NCI-H1694 treated with DMSO at 0.1 percent for 48 hours (cell line): ENCODE results near the gene CRPPA.
"Not testable (repeated sequence)": the region's sequence is repeated elsewhere in the genome, so short reads cannot be mapped to it uniquely, and the experiment has no call there.

Experiments
- DNase-seq: peaks from one replicate; lab custom pipeline; 2025; lab: John Stamatoyannopoulos, UW

CRPPA gene

DNA sequence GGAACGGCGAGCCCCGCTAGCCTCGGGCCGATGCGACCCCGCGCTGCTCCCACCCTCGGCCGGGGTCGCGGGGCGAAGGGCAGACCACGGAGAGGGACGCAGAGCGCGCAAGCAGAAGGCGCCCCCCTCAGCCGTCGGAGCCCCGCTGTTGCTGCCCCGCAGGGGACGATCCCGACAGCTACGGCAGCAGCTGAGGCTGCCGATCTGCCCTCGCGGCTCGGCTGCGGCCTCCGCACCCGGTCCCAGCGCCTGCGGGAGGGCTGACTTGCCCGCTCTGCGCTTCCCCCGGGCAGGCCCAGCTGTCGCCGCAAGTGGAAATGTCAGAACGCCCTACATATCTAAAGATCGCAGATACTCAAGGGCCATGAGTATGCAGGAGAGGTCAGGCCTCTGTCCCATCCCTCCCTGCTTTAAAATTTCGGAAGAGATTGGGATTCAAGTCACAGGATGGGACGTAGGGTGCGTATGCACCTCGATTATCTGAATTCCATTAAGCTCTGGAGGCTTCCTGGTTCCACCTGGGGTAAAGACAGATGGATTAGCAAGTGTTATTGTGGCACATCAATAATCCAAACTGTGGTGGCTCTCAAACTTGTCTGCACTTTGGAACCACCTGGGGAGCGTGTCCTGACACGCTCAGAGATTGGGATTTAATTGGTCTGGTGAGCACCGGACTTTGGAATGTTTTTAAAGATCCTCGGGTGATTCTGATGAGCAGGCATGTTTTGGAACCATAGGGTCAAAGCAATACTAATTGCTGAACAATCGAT, at the start of gene CRPPA:
CRPPA (minus strand) TSS at position 206 of the 770 bp plus-strand sequence. CDS start 216 bp downstream, outside the sequence.
- peak; percentile 10 for DNase-seq

DNA sequence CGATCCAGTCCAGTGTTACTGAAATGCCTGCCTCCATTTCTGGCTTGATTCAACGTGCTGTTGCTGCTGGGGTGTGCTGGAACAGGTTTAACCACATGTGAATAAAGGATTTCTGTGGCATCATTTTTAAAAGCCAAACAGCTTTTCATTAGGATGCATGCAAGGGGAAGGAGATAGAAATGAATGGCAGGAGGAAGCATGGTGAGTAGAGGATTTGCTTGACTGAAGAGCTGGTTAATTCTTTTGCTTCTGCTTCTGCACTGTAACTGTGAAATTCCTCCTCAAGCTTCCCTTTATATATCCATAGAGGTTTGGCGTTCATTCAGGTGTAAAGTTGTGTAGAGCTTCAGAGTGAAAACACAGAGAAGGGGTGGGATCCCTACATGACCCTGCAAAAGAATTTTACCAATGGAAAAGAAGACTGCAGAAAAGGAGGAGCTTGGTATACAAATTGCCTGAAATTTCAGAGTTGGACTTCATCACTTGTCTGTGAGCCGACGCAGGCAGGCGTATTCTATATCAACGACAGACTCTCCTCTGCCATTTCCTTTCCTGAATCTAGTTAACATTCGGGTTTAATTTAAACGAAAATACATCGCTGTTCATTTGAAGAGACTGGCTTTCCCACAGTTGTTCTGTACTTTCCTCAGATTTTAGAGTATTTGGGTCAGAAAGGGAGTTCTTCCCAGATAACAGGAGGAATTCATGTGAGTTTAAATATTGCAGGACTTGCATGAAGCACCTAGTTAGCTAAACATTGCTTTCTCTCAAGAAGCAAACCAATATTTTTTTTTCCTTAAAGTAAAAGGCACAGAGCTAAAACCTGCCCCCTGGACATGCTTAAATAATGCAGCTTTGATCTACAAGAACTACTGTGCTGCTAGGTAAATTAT, 44.4 kb upstream of the CRPPA start, which contains the start of gene SOSTDC1:
SOSTDC1 (minus strand) TSS at position 270 of the 893 bp plus-strand sequence; CDS start at position 200, 70 bp downstream.
- no peak for DNase-seq

- no peak for DNase-seq
These were observed 42.8 kb upstream of the CRPPA start for GRCh38 chr7:16463949-16464715.

- no peak for DNase-seq
These were observed 42.2 kb upstream of the CRPPA start for GRCh38 chr7:16463520-16463919.

DNA sequence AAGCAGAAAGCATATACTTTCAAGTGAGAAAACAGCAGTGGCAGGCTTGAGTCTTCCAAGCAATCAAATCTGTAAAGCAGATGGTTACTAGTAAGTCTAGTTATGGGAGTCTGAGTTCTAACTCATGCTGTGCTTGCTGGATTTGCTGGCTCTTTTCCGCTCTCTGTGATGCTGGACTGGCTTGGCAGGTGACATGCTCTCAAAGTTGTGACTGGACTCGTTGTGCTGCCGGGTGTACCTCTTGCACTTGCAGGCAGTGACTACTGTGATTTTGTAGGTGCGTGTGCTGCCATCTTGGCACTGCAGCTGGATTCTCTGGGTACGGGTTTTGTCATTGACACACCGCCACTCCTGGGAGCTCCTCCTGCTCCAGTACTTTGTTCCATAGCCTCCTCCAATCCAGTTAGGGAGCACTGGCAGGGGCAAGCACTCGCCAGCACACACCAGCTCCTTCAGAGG, 41.1 kb upstream of the CRPPA start:
- DNase-seq: no peak

GRCh38 chr7:16460789-16461493, 39.6 kb upstream of the CRPPA start:
- no peak for DNase-seq

GRCh38 chr7:16456303-16456702, 35.0 kb upstream of the CRPPA start:
- DNase-seq: not testable (repeated sequence)

GRCh38 chr7:16455591-16455990, 34.3 kb upstream of the CRPPA start:
- DNase-seq: no peak

DNA sequence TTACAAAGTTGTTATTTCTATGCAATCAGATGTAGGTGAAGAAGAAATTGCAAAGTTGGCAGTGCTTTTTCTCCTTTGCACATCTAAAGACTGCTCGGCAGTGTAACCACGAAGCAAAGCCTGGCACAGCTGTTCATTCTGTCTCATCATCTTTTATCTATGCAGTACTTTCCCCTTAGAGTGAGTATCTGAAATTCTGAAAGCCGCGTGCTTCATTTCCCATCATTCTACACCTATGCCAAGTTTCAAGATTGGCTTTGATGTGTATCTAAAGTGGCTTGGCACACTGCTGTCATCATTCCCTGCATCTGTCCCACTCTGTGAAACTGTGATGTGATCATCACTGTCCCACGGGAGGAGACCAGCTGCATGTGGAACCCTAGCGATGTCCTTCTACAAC, 29.0 kb upstream of the CRPPA start:
- no peak for DNase-seq

DNA sequence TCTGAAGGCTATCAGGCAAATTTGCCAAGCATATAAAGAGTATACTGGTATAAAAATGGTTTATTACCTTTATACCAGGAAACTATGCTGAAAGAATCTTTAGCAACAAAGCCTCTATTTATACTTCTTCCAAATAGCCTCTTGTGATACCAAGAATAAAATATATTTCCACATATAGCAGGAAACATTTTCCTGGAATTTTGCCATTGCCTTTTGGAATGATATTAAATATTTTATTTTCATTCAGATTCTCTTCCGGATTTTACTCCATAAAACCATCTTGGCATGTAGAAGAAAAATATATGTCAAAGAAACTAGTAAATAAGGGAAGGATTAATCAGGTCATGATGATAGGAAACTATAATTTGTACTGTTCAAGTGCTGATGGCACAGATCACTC, 26.5 kb upstream of the CRPPA start:
- DNase-seq: no peak

DNA sequence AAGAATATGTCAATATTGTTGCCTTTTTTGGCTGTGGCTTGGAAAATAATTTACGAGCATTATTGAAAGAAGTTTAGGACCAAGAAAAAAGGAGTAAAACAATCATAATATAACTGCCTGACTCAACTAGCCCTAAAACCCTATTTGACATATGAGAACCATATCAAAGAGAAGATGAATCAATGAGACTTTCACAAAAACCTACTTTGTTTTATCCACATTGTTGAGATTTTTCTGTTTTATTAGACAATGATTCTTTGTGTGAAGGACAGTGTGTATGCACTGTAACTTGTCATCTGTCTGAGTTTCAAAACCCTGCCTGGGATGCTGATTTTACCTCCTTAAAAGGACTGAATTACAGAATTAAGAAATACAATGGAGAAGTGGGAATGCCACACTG, 25.2 kb upstream of the CRPPA start:
- no peak for DNase-seq

- DNase-seq: not testable (repeated sequence)
These were observed 22.5 kb upstream of the CRPPA start for GRCh38 chr7:16443871-16444270.

- DNase-seq: no peak
These were observed 17.6 kb upstream of the CRPPA start for GRCh38 chr7:16438988-16439387.

GRCh38 chr7:16436306-16436705, 15.0 kb upstream of the CRPPA start:
- no peak for DNase-seq

DNA sequence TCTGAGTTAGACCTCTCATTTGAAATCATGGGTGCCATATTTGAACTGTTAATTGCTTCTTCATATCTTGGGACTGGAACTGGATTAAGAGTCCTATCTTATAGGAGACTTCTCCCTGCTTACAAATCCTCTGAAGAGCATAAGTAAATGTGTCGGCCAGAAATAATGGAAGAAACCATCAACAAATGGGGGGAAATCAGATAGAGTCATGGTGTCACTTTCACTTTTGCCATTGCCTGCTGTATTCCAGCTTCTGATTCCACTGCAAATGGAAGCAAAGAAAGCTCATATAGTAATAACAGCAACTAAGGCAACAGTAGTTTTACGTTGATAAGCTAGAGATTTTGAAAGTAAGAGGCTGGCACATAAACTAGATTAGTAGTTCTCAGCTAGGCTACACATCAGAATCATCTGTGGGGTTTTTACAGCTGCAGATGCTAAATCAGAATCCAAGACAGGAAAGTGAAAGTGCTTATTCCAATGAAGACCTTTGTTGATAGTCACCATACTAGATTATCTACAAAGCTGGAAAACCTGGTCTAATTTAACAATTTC, 12.3 kb upstream of the CRPPA start:
- no peak for DNase-seq

- no peak for DNase-seq
These were observed 11.0 kb upstream of the CRPPA start for GRCh38 chr7:16432425-16432731.

- DNase-seq: peak; percentile 29
These were observed 10.5 kb upstream of the CRPPA start for GRCh38 chr7:16431646-16432424.

DNA sequence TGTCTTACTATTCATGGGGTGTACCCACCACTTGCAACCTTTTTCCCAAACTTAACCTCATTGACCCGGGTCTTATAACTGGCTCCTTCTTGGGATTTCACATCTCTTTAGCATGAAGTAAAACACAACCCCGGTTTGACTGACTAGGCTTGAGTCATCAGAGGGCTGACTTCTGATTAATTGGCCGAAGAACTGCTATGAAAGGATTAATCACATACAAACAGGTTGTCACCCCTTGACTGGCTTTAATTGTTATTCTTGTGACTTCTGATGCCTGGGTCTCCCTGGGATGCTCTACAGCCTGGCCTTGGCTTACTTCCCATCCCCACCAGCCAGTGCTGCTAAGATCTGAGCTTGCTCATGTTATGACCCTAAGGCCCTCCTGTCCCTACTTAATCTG, 8.8 kb upstream of the CRPPA start:
- DNase-seq: no peak

DNA sequence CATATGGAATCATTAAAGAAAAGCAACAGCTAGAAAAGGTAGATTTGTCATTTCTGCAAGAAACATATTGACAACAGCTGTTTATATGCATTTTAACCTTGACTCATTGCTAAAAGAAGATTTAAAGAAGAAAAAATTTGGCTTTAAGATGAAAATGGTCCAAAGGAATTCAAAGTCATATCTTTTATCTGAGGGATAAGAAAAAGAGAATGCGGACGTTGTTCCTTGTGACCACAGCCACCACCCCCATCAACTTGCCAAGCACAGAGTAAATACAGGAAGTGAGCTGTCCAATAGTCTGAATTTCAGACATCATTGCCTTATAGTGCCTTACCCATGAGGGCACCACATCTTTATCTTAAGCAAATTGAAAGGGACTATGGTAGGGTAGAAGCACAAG, 7.3 kb upstream of the CRPPA start:
- DNase-seq: no peak

DNA sequence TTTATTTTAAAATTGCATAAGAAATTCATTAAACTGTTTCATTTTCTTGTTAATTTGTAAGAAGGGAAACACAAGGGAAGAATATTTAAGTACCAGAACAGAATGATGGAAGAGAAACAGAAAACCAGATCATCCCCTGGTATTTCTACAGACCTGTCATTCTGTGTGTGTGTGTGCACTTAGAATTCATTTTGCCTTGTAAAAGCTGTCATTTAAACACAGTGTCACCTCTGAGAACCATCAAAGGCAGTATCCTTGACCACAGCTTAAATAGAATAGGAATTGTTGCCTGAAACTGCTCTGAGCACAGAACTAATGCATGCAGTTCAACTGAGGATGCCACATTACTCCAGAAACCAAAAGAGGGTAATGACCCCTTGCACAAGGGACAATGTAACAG, 6.8 kb upstream of the CRPPA start:
- no peak for DNase-seq

- DNase-seq: no peak
These were observed 2.4 kb upstream of the CRPPA start for GRCh38 chr7:16423761-16424160.
